Measurements from ENCODE around the gene ZNF688. TPM values are rescaled to one million over a fixed set of nuclear protein-coding genes. Genes with fewer than 3 reads are reported as not detected.

The ZNF688 gene
- total and polyA plus RNA-seq, 2 of the 13 experiments (the other 11 are each of a cell fraction or from before 2014, with no cell fraction given) = 2.4 to 5.4 TPM

DNA sequence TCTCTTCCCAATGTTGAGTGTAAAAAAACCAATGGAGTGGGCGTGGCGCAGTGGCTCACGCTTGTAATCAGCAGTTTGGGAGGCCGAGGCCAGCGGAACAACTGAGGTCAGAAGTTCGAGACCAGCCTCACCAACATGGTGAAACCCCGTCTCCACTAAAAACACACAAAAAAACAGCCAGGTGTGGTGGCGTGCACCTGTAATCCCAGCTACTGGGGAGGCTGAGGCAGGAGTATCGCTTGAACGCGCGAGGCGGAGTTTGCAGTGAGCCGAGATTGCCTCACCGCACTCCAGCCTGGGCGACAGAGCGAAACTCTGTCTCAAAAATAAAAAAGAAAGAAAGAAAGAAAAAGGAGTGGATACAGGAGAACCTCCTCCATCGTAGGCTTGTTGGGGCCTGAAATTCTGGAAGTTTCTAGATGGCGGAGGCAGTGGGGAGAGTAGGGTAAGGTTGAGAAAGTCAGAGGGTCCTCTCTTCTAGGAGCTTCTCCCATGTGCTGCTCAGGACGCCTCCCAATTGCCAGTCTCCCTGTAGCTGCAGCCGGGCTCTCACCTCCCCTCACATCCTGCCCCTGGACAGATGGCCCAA is 12.6 kb downstream of the ZNF688 start (continued):
- no peak for TF ChIP-seq E2F2 (CRISPR knock-in tag; IDR thresholded peaks at IDR 0.05; ENCODE audit: borderline replicate concordance)
- no peak for TF ChIP-seq MEIS2 (CRISPR knock-in tag; IDR thresholded peaks at IDR 0.05)
- TF ChIP-seq ZNF788 (CRISPR knock-in tag; IDR thresholded peaks at IDR 0.05; ENCODE audit: borderline replicate concordance) = no peak
- no peak for TF ChIP-seq ZBTB7B (CRISPR knock-in tag; IDR thresholded peaks at IDR 0.05)
- no peak for TF ChIP-seq FLYWCH1 (CRISPR knock-in tag; IDR thresholded peaks at IDR 0.05)
- TF ChIP-seq TRIM22 (IDR thresholded peaks at IDR 0.05) = no peak
- TF ChIP-seq IRX3 (CRISPR knock-in tag; IDR thresholded peaks at IDR 0.05; ENCODE audit: borderline replicate concordance, low read depth) = no peak
- 0 out of 2 replicates have a peak, but pooled peaks have one; percentile 65 for TF ChIP-seq NFAT5 (CRISPR knock-in tag; IDR thresholded peaks at IDR 0.05)
- TF ChIP-seq ZNF772 (CRISPR knock-in tag; IDR thresholded peaks at IDR 0.05) = no peak
- TF ChIP-seq RARG (CRISPR knock-in tag; IDR thresholded peaks at IDR 0.05; ENCODE audit: low read depth) = no peak
- no peak for TF ChIP-seq GLI4 (CRISPR knock-in tag; IDR thresholded peaks at IDR 0.05; ENCODE audit: borderline replicate concordance)
- no peak for TF ChIP-seq ZBTB34 (CRISPR knock-in tag; IDR thresholded peaks at IDR 0.05)
- no peak for TF ChIP-seq NR2F1 (CRISPR knock-in tag; IDR thresholded peaks at IDR 0.05)
- TF ChIP-seq ZZZ3 (CRISPR knock-in tag; IDR thresholded peaks at IDR 0.05; ENCODE audit: borderline replicate concordance) = no peak
- TF ChIP-seq ZMYM2 (CRISPR knock-in tag; IDR thresholded peaks at IDR 0.05) = peak; percentile 96
- TF ChIP-seq, protein P1, sequence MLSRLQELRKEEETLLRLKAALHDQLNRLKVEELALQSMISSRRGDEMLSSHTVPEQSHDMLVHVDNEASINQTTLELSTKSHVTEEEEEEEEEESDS (CRISPR knock-in tag; IDR thresholded peaks at IDR 0.05; ENCODE audit: borderline replicate concordance) = no peak
- TF ChIP-seq ZNF878 (CRISPR knock-in tag; IDR thresholded peaks at IDR 0.05) = no peak
- TF ChIP-seq ZNF83 (CRISPR knock-in tag; IDR thresholded peaks at IDR 0.05; ENCODE audit: borderline replicate concordance) = no peak

Data from HepG2 (cell line).